ENCODE data around the gene KRAS. TPM values are rescaled to one million over a fixed set of nuclear protein-coding genes. Genes with fewer than 3 reads are reported as not detected.

The KRAS gene
- total RNA-seq, 1 donor from 2014 or later: 10.8 TPM

DNA sequence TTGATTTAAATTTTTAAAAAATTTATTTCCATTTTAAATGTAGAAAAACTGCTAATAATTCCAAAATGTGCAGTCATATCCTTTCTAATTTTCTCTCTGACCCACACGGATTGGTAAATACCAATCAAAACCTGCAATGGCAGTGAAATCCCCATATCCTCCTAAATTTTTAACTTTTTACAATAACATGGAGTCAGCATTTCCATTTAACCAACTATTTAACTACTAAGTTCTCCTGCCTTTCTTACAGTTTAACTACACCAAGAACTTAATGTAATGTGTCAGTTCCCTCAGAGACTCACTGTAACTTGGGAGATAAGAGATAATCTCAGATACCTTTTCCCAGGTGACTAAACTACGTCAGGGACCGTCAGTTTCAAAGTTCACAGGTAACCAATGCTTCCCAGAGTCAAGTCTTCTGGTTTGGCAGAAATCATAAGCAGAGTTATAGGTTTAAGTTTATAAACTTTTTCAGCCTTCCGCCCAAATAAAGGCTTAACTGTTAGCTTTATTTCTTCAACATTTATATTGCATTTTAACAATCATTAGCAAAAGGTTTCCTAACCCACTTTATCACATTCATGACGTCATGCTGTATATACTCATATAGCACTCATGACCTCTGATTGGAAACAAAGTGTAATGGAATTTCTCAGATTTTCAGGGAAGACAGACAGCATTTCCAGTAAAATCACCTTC, 7.6 kb downstream of the KRAS start:
- intact Hi-C loops (cut with micrococcal nuclease): no loop called here
- Histone ChIP-seq H3K9me3 (replicated peaks) (no peaks in the 10 kb centered on the region), H3K4me3 (no peak overlapping the region), H3K4me1 (peaks cover 4% of the 10 kb centered on the region), H3K27me3 (ENCODE audit: low read depth) (no peaks in the 10 kb centered on the region), H3K36me3 (peaks cover 5% of the 10 kb centered on the region), H3K27ac (replicated peaks) (no peak overlapping the region)
- no peak for DNase-seq
- no peak for TF ChIP-seq CTCF (IDR thresholded peaks at IDR 0.05; ENCODE audit: borderline replicate concordance)

- peak; percentile 74 for TF ChIP-seq CTCF (IDR thresholded peaks at IDR 0.05; ENCODE audit: borderline replicate concordance)
- H3K9me3 ChIP-seq (replicated peaks): no peaks in the 10 kb centered on the region
- peaks cover 12% of the 10 kb centered on the region for H3K36me3 ChIP-seq
- intact Hi-C loops (cut with micrococcal nuclease): no loop called here
- no peak overlapping the region for H3K4me3 ChIP-seq
- H3K27ac ChIP-seq (replicated peaks): no peak overlapping the region
- H3K4me1 ChIP-seq: peaks cover 5% of the 10 kb centered on the region
- DNase-seq: no peak
- H3K27me3 ChIP-seq (ENCODE audit: low read depth): no peaks in the 10 kb centered on the region
Observed at GRCh38 chr12:25241167-25242020, 9.3 kb downstream of the KRAS start.

DNA sequence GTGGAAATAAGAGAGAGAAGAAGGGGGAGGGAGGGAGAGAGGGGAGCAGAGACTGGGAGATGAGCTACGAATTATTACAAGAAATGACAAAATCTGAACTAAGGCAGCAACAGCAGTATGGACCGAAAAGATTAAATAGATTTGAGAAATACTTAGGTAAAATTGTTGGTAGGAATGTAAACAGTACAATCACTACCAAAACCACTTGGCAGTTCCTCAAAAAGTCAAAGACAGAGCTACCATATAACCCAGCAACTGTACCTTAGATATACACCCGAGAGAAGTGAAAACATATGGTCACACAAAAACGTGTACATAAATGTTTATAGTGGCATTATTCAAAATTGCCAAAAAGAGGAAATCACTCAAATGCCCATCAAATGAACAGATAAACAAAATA, 14.1 kb downstream of the KRAS start:
- Histone ChIP-seq H3K9me3 (replicated peaks) (no peaks in the 10 kb centered on the region), H3K36me3 (peaks cover 8% of the 10 kb centered on the region), H3K4me3 (no peak overlapping the region), H3K27ac (replicated peaks) (no peak overlapping the region), H3K4me1 (peaks cover 8% of the 10 kb centered on the region), H3K27me3 (ENCODE audit: low read depth) (no peaks in the 10 kb centered on the region)
- no peak for DNase-seq
- no peak for TF ChIP-seq CTCF (IDR thresholded peaks at IDR 0.05; ENCODE audit: borderline replicate concordance)
- intact Hi-C loops (cut with micrococcal nuclease): no loop called here

- Histone ChIP-seq H3K4me3 (no peak overlapping the region), H3K9me3 (replicated peaks) (no peaks in the 10 kb centered on the region), H3K27me3 (ENCODE audit: low read depth) (no peaks in the 10 kb centered on the region), H3K36me3 (peaks cover 8% of the 10 kb centered on the region), H3K27ac (replicated peaks) (no peak overlapping the region), H3K4me1 (peaks cover 8% of the 10 kb centered on the region)
- DNase-seq: no peak
- TF ChIP-seq CTCF (IDR thresholded peaks at IDR 0.05; ENCODE audit: borderline replicate concordance): no peak
- intact Hi-C loops (cut with micrococcal nuclease): no loop called here
Observed at GRCh38 chr12:25236190-25236589, 14.5 kb downstream of the KRAS start.

GRCh38 chr12:25213338-25213737, 37.4 kb downstream of the KRAS start:
- intact Hi-C loops (cut with micrococcal nuclease): no loop called here
- no peak overlapping the region for H3K27ac ChIP-seq (replicated peaks)
- H3K9me3 ChIP-seq (replicated peaks): no peaks in the 10 kb centered on the region
- H3K27me3 ChIP-seq (ENCODE audit: low read depth): no peaks in the 10 kb centered on the region
- peaks cover 34% of the 10 kb centered on the region for H3K36me3 ChIP-seq
- no peak for DNase-seq
- TF ChIP-seq CTCF (IDR thresholded peaks at IDR 0.05; ENCODE audit: borderline replicate concordance): no peak
- peaks cover 20% of the 10 kb centered on the region for H3K4me1 ChIP-seq
- no peak overlapping the region for H3K4me3 ChIP-seq

Measured in left ventricle myocardium inferior (tissue), 1 donor.